HG03060 (cell line): ENCODE measurements around the gene LRRN1.
"Not testable (repeated sequence)": the region's sequence is repeated elsewhere in the genome, so short reads cannot be mapped to it uniquely, and the experiment has no call there.

ENCODE experiments used
- ATAC-seq: cut with Tn5 transposase; IDR thresholded peaks from one replicate; pipeline ENCODE4 v1.9.1; 2021; ENCODE audit warnings: low read depth, moderate number of reproducible peaks; ENCODE audit not compliant: unreplicated experiment

Gene LRRN1

GRCh38 chr3:3806092-3806491, 6.9 kb downstream of the LRRN1 start:
- ATAC-seq: no peak

GRCh38 chr3:3806856-3807255, 7.6 kb downstream of the LRRN1 start:
- ATAC-seq: no peak

GRCh38 chr3:3813013-3813412, 13.8 kb downstream of the LRRN1 start:
- no peak for ATAC-seq

- ATAC-seq: no peak
Measured at GRCh38 chr3:3815206-3815605, 16.0 kb downstream of the LRRN1 start.

- no peak for ATAC-seq
Measured at GRCh38 chr3:3816034-3816433, 16.8 kb downstream of the LRRN1 start.

GRCh38 chr3:3817865-3818264, 18.6 kb downstream of the LRRN1 start:
- ATAC-seq: no peak

GRCh38 chr3:3821777-3822176, 22.5 kb downstream of the LRRN1 start:
- ATAC-seq: no peak

- ATAC-seq: no peak
Measured at GRCh38 chr3:3825035-3825434, 25.8 kb downstream of the LRRN1 start.

- no peak for ATAC-seq
Measured at GRCh38 chr3:3826521-3826920, 27.3 kb downstream of the LRRN1 start.

- ATAC-seq: no peak
Measured at GRCh38 chr3:3827111-3827510, 27.9 kb downstream of the LRRN1 start.

GRCh38 chr3:3828417-3828816, 29.2 kb downstream of the LRRN1 start:
- not testable (repeated sequence) for ATAC-seq

GRCh38 chr3:3836845-3837244, 37.6 kb downstream of the LRRN1 start:
- no peak for ATAC-seq

- no peak for ATAC-seq
Measured at GRCh38 chr3:3842356-3842755, 43.1 kb downstream of the LRRN1 start.

GRCh38 chr3:3847994-3848922, 49.0 kb downstream of the LRRN1 start:
- no peak for ATAC-seq

- no peak for ATAC-seq
Measured at GRCh38 chr3:3848923-3849275, 49.7 kb downstream of the LRRN1 start.

GRCh38 chr3:3851621-3852323, 52.5 kb downstream of the LRRN1 start:
- peak; percentile 94 for ATAC-seq

- ATAC-seq: no peak
Measured at GRCh38 chr3:3853544-3853943, 54.3 kb downstream of the LRRN1 start.

GRCh38 chr3:3855056-3855455, 55.8 kb downstream of the LRRN1 start:
- no peak for ATAC-seq

- ATAC-seq: no peak
Measured at GRCh38 chr3:3860235-3860634, 61.0 kb downstream of the LRRN1 start.

- ATAC-seq: no peak
Measured at GRCh38 chr3:3862534-3862933, 63.3 kb downstream of the LRRN1 start.

- no peak for ATAC-seq
Measured at GRCh38 chr3:3875491-3875890, 76.3 kb downstream of the LRRN1 start.

- ATAC-seq: no peak
Measured at GRCh38 chr3:3881050-3881449, 81.8 kb downstream of the LRRN1 start.
